GM12878 (cell line): ENCODE results near the gene GATAD2B. TPM values are rescaled to one million over a fixed set of nuclear protein-coding genes. Genes with fewer than 3 reads are reported as not detected.

Experiments used
- ATF7 ChIP-seq: fragments of 450-650 bp; IDR thresholded peaks from 2 replicates; pipeline ENCODE4 v1.6.1; 2016; ENCODE audit warnings: low read depth, mild to moderate bottlenecking
- CBFB ChIP-seq: IDR thresholded peaks from 2 replicates; pipeline ENCODE4 v1.6.1; 2016; ENCODE audit warnings: antibody characterized with exemption, low read depth
- CBX5 ChIP-seq: sonication (generic); IDR thresholded peaks from 2 replicates; pipeline ENCODE4 v1.6.1; 2016; ENCODE audit warnings: low read depth, moderate library complexity, mild to moderate bottlenecking, inconsistent platforms
- CTCF ChIP-seq, 3 experiments: IDR thresholded peaks in 2 of 3; conservative IDR thresholded peaks in 1 of 3; 2 replicates each; pipeline ENCODE4 v1.5.1; 2011; ENCODE audit warnings: low read depth in 3 of 3, low read length in 3 of 3, mild to moderate bottlenecking in 3 of 3, control low read depth in 2 of 3, moderate library complexity in 2 of 3, inconsistent platforms in 1 of 3, mixed read lengths in 1 of 3; ENCODE audit not compliant: control insufficient read depth in 2 of 3, insufficient read depth in 1 of 3; ENCODE audit errors: extremely low read depth in 1 of 3
- KLF5 ChIP-seq: fragments of 450-650 bp; IDR thresholded peaks from 2 replicates; pipeline ENCODE4 v1.6.1; 2014; ENCODE audit warnings: mild to moderate bottlenecking; ENCODE audit not compliant: partially characterized antibody
- MLLT1 ChIP-seq: fragments of 450-650 bp; IDR thresholded peaks from 2 replicates; pipeline ENCODE4 v1.6.1; 2016; ENCODE audit warnings: mild to moderate bottlenecking
- MYB ChIP-seq: fragments of 150-350 bp; IDR thresholded peaks from 2 replicates; pipeline ENCODE4 v1.6.1; 2014; ENCODE audit warnings: mild to moderate bottlenecking, low read depth, low read length, borderline replicate concordance
- RCOR1 ChIP-seq: conservative IDR thresholded peaks from 2 replicates; pipeline ENCODE4 v1.6.1; 2012; ENCODE audit warnings: low read depth, low read length, improper control_type of control experiment
- SKIL ChIP-seq: fragments of 450-650 bp; IDR thresholded peaks from 2 replicates; pipeline ENCODE4 v1.6.1; 2017; ENCODE audit warnings: mild to moderate bottlenecking, low read depth, inconsistent platforms; ENCODE audit not compliant: poor library complexity, severe bottlenecking
- SMARCA5 ChIP-seq: fragments of 450-650 bp; IDR thresholded peaks from 2 replicates; pipeline ENCODE4 v1.6.1; 2017; ENCODE audit warnings: mild to moderate bottlenecking
- SP1 ChIP-seq: IDR thresholded peaks from one replicate; pipeline ENCODE4 v1.6.1; 2011; ENCODE audit warnings: low read depth, low read length
- ZBTB40 ChIP-seq: fragments of 450-650 bp; IDR thresholded peaks from 2 replicates; pipeline ENCODE4 v1.6.1; 2016; ENCODE audit warnings: mild to moderate bottlenecking, moderate library complexity, borderline replicate concordance
- ZNF217 ChIP-seq: fragments of 450-650 bp; IDR thresholded peaks from 2 replicates; pipeline ENCODE4 v1.6.1; 2017; ENCODE audit warnings: antibody characterized with exemption, mild to moderate bottlenecking
- ZZZ3 ChIP-seq: IDR thresholded peaks from 2 replicates; pipeline ENCODE4 v1.6.1; 2011; ENCODE audit warnings: low read depth; ENCODE audit not compliant: control insufficient read depth, insufficient read length
- polyA plus RNA-seq, 11 experiments: library from polyadenylated mRNA; depleted of rRNA in 4 of 11; unstranded in 6 of 11; stranded (reverse) in 5 of 11; fragments of >200 nt; fragmentation: Nextera tagmentation in 4 of 11; fragmentation: Illumina TruSeq in 1 of 11; extraction: Ambion mirVana in 4 of 11; extraction: Trizol in 1 of 11; gene quantifications; 1 replicate in 1 of 11; 2 replicates in 10 of 11; pipeline versions ENCODE4 v1.2.1 to v1.2.3, GENCODE V29; 2011 to 2016; ENCODE audit warnings: inconsistent platforms in 2 of 11, missing spikeins in 2 of 11, low read depth in 1 of 11
- total RNA-seq, 4 experiments: library from RNA; depleted of rRNA in 3 of 4; stranded (reverse); fragments of >200 nt in 3 of 4; fragmentation: Illumina TruSeq in 1 of 4; extraction: Trizol in 1 of 4; gene quantifications; 2 replicates each; pipeline versions ENCODE4 v1.2.1 to v1.2.3, GENCODE V29; 2013 to 2021

The GATAD2B gene
- total and polyA plus RNA-seq, 10 of the 15 experiments (the other 5 are each of a cell fraction or from before 2014, with no cell fraction given) = 2.4 to 63.1 (median 8.7) TPM

GRCh38 chr1:153922972-153923925, at the start of gene GATAD2B (continued):
- TF ChIP-seq ZBTB40 (no peak; the same call in 1 of the 2 replicates), MYB (no peak), CTCF (IDR thresholded peaks at IDR 0.05 in 2 of 3, conservative IDR thresholded peaks at IDR 0.05 in 1 of 3; ENCODE audit: control insufficient read depth in 2 of 3, extremely low read depth in 1 of 3, insufficient read depth in 1 of 3, low read depth in 3 of 3, low read length in 3 of 3) (no peak), ZZZ3 (no peak), SMARCA5 (0 out of 2 replicates have a peak, but pooled peaks have one; percentile 39), ZNF217 (no peak), CBX5 (peak; percentile 71; the same call in 1 of the 2 replicates), KLF5 (peak; percentile 86), MLLT1 (peak; percentile 89), SP1 (peak; percentile 98), RCOR1 (no peak; the same call in 1 of the 2 replicates), ATF7 (peak; percentile 66), CBFB (peak; percentile 53), SKIL (peak; percentile 94)
